Natural killer cell (primary cell): Measurements from ENCODE around the gene BUD23. TPM values are rescaled to one million over a fixed set of nuclear protein-coding genes. Genes with fewer than 3 reads are reported as not detected.

ENCODE experiments used
- ATAC-seq, 3 donors: fragments of 150-1000 bp in 2 of 3; fragments of 200-7000 bp in 1 of 3; cut with Tn5 transposase; 1 replicate in 1 of 3; 2 replicates in 2 of 3; pipeline ENCODE4 v1.10.0; 2021; ENCODE audit warnings: mild to moderate bottlenecking in 2 of 3, moderate library complexity in 2 of 3
- DNase-seq, 2 donors: peaks; one replicate each; pipeline versions ENCODE4 v3.0.0 to v3.0.0-alpha.2; 2013 to 2021; ENCODE audit warnings: mixed read lengths in 1 of 2
- H3K27ac ChIP-seq: one replicate; pipeline ENCODE4 v1.5.1; 2013; ENCODE audit warnings: mild to moderate bottlenecking, low read length
- H3K27me3 ChIP-seq: one replicate; pipeline ENCODE4 v1.6.1; 2013; ENCODE audit warnings: low read length; ENCODE audit not compliant: control insufficient read depth, insufficient read depth
- H3K36me3 ChIP-seq: one replicate; pipeline ENCODE4 v1.6.1; 2013; ENCODE audit warnings: low read length; ENCODE audit not compliant: control insufficient read depth, insufficient read depth
- H3K4me1 ChIP-seq: one replicate; pipeline ENCODE4 v1.6.1; 2013; ENCODE audit warnings: low read length; ENCODE audit not compliant: control insufficient read depth, insufficient read depth
- H3K4me3 ChIP-seq: one replicate; pipeline ENCODE4 v1.5.1; 2013; ENCODE audit warnings: low read length
- H3K9me3 ChIP-seq: one replicate; pipeline ENCODE4 v1.6.1; 2013; ENCODE audit warnings: low read length; ENCODE audit not compliant: control insufficient read depth, insufficient read depth
- H3K27ac Mint-ChIP-seq, 2 donors: one replicate each; pipeline ENCODE4 v1.8.0; 2022; ENCODE audit warnings: mild to moderate bottlenecking in 2 of 2, mixed read lengths in 2 of 2, moderate library complexity in 1 of 2
- H3K27me3 Mint-ChIP-seq, 2 donors: one replicate each; pipeline ENCODE4 v1.8.0; 2022; ENCODE audit warnings: low read depth in 2 of 2, mixed read lengths in 2 of 2
- H3K36me3 Mint-ChIP-seq: one replicate; pipeline ENCODE4 v1.8.0; 2022; ENCODE audit warnings: mixed read lengths
- H3K4me1 Mint-ChIP-seq, 2 donors: one replicate each; pipeline ENCODE4 v1.8.0; 2022; ENCODE audit warnings: mixed read lengths in 2 of 2
- H3K4me3 Mint-ChIP-seq: one replicate; pipeline ENCODE4 v1.8.0; 2022; ENCODE audit warnings: mild to moderate bottlenecking, moderate library complexity, mixed read lengths
- H3K9me3 Mint-ChIP-seq, 2 donors: one replicate each; pipeline ENCODE4 v1.8.0; 2022; ENCODE audit warnings: mixed read lengths in 2 of 2
- CTCF ChIP-seq: fragments of 200-600 bp; IDR thresholded peaks from one replicate; pipeline ENCODE4 v1.8.0; 2022; ENCODE audit warnings: antibody characterized with exemption
- WGBS: methylation state at CpG from one replicate; pipeline ENCODE4 v1.1.7; 2013; ENCODE audit warnings: missing lambda C conversion rate; ENCODE audit not compliant: insufficient coverage; 5-methylcytosine and 5-hydroxymethylcytosine counted together
- intact Hi-C: fragments of 100-400 bp; cut with micrococcal nuclease; formaldehyde crosslinking; loops from one replicate; pipeline ENCODE4 v1.14.2; 2022
- total RNA-seq, 4 donors: library from RNA; stranded (reverse); fragments of 120-200 nt in 1 of 4; gene quantifications; one replicate each; pipeline versions ENCODE4 v1.2.3 to v1.2.4, GENCODE V29; 2013 to 2022

Gene BUD23
- total RNA-seq, 3 donors from 2014 or later (not counting 1 experiment from before 2014, with no cell fraction given): 93.1 to 101 (median 94.2) TPM

GRCh38 chr7:73702665-73703064 is 19.3 kb downstream of the BUD23 start:
- peaks cover 14% of the 10 kb centered on the region for H3K4me1 ChIP-seq
- ATAC-seq (no peak), DNase-seq (no peak)
- H3K27ac ChIP-seq: no peak overlapping the region
- H3K9me3 ChIP-seq: no peaks in the 10 kb centered on the region
- H3K27me3 Mint-ChIP-seq: no peaks in the 10 kb centered on the region
- H3K36me3 Mint-ChIP-seq: no peaks in the 10 kb centered on the region
- intact Hi-C loops: no loop called here
- no peaks in the 10 kb centered on the region for H3K27me3 ChIP-seq
- no peaks in the 10 kb centered on the region for H3K9me3 Mint-ChIP-seq
- WGBS: 88% methylated on average over 18 of the region's 18 CpGs
- no peak overlapping the region for H3K4me3 Mint-ChIP-seq
- no peak for TF ChIP-seq CTCF
- H3K36me3 ChIP-seq: peaks cover 14% of the 10 kb centered on the region
- no peak overlapping the region for H3K4me3 ChIP-seq
- H3K27ac Mint-ChIP-seq: peak overlapping the region in 1 of 2 donors; percentile 61
- peaks cover 8 to 25% of the 10 kb centered on the region in 2 donors for H3K4me1 Mint-ChIP-seq

GRCh38 chr7:73703225-73703624 is 19.8 kb downstream of the BUD23 start:
- no peak for DNase-seq
- Histone ChIP-seq H3K4me1 (peaks cover 14% of the 10 kb centered on the region), H3K4me3 (no peak overlapping the region), H3K27ac (no peak overlapping the region), H3K27me3 (no peaks in the 10 kb centered on the region), H3K9me3 (no peaks in the 10 kb centered on the region), H3K36me3 (peaks cover 8% of the 10 kb centered on the region)
- TF ChIP-seq CTCF: no peak
- no peak overlapping the region for H3K4me3 Mint-ChIP-seq
- no peaks in the 10 kb centered on the region for H3K9me3 Mint-ChIP-seq
- no peaks in the 10 kb centered on the region for H3K36me3 Mint-ChIP-seq
- ATAC-seq: no peak
- H3K27ac Mint-ChIP-seq: no peak overlapping the region
- intact Hi-C loops: no loop called here
- peaks cover 8 to 25% of the 10 kb centered on the region in 2 donors for H3K4me1 Mint-ChIP-seq
- 72% methylated on average over 13 of the region's 13 CpGs for WGBS
- no peaks in the 10 kb centered on the region for H3K27me3 Mint-ChIP-seq

GRCh38 chr7:73703757-73704639 is 20.6 kb downstream of the BUD23 start:
- Histone ChIP-seq H3K27me3 (no peaks in the 10 kb centered on the region), H3K4me1 (peaks cover 14% of the 10 kb centered on the region), H3K9me3 (no peaks in the 10 kb centered on the region), H3K4me3 (no peak overlapping the region), H3K27ac (no peak overlapping the region), H3K36me3 (peaks cover 3% of the 10 kb centered on the region)
- ATAC-seq (peak in 2 of 3 donors; percentile 66 to 69), DNase-seq (peak in 1 of 2 donors; percentile 68)
- no peak overlapping the region for H3K27ac Mint-ChIP-seq
- intact Hi-C loops: no loop called here
- peaks cover 8 to 25% of the 10 kb centered on the region in 2 donors for H3K4me1 Mint-ChIP-seq
- TF ChIP-seq CTCF: no peak
- H3K9me3 Mint-ChIP-seq: no peaks in the 10 kb centered on the region
- WGBS: 33% methylated on average over 41 of the region's 45 CpGs
- H3K27me3 Mint-ChIP-seq: no peaks in the 10 kb centered on the region
- H3K36me3 Mint-ChIP-seq: no peaks in the 10 kb centered on the region
- H3K4me3 Mint-ChIP-seq: no peak overlapping the region
